ENCODE measurements around the gene SRMS.

Gene SRMS

GRCh38 chr20:63543733-63544132 lies 3.8 kb downstream of the SRMS start:
- peaks cover 0 to under 1% of the 10 kb centered on the region in 2 experiments for H3K4me1 ChIP-seq (ENCODE audit: control insufficient read depth in 1 of 2, insufficient read depth in 1 of 2, low read depth in 1 of 2, low read length in 1 of 2)
- no peak for TF ChIP-seq CTCF (IDR thresholded peaks at IDR 0.05)
- H3K36me3 ChIP-seq: no peaks in the 10 kb centered on the region
- peaks cover 78% of the 10 kb centered on the region for H3K27me3 ChIP-seq
- no peaks in the 10 kb centered on the region for H3K9me3 ChIP-seq
- H3K4me3 ChIP-seq (ENCODE audit: low read depth in 1 of 2, low read length in 1 of 2): no peak overlapping the region
- no peak overlapping the region for H3K27ac ChIP-seq

- Histone ChIP-seq H3K27me3 (peaks cover 75% of the 10 kb centered on the region), H3K36me3 (no peaks in the 10 kb centered on the region), H3K9me3 (no peaks in the 10 kb centered on the region), H3K4me3 (ENCODE audit: low read depth in 1 of 2, low read length in 1 of 2) (no peak overlapping the region), H3K27ac (no peak overlapping the region), H3K4me1 (ENCODE audit: control insufficient read depth in 1 of 2, insufficient read depth in 1 of 2, low read depth in 1 of 2, low read length in 1 of 2) (peaks cover 3 to 7% of the 10 kb centered on the region in 2 experiments)
- TF ChIP-seq CTCF (IDR thresholded peaks at IDR 0.05): no peak
Observed at GRCh38 chr20:63543131-63543530, 4.4 kb downstream of the SRMS start.

- Histone ChIP-seq H3K27me3 (peaks cover 70% of the 10 kb centered on the region), H3K36me3 (no peaks in the 10 kb centered on the region), H3K9me3 (no peaks in the 10 kb centered on the region), H3K4me1 (ENCODE audit: control insufficient read depth in 1 of 2, insufficient read depth in 1 of 2, low read depth in 1 of 2, low read length in 1 of 2) (peaks cover 7 to 11% of the 10 kb centered on the region in 2 experiments), H3K27ac (no peak overlapping the region), H3K4me3 (ENCODE audit: low read depth in 1 of 2, low read length in 1 of 2) (no peak overlapping the region)
- no peak for TF ChIP-seq CTCF (IDR thresholded peaks at IDR 0.05)
Observed at GRCh38 chr20:63542696-63543095, 4.9 kb downstream of the SRMS start.

- no peak overlapping the region for H3K27ac ChIP-seq
- no peak overlapping the region for H3K4me3 ChIP-seq (ENCODE audit: low read depth in 1 of 2, low read length in 1 of 2)
- no peaks in the 10 kb centered on the region for H3K36me3 ChIP-seq
- H3K4me1 ChIP-seq (ENCODE audit: control insufficient read depth in 1 of 2, insufficient read depth in 1 of 2, low read depth in 1 of 2, low read length in 1 of 2): peaks cover 13 to 17% of the 10 kb centered on the region in 2 experiments
- H3K9me3 ChIP-seq: no peaks in the 10 kb centered on the region
- peaks cover 64% of the 10 kb centered on the region for H3K27me3 ChIP-seq
- no peak for TF ChIP-seq CTCF (IDR thresholded peaks at IDR 0.05)
Observed at GRCh38 chr20:63542031-63542559, 5.5 kb downstream of the SRMS start.

GRCh38 chr20:63541371-63541770 lies 6.2 kb downstream of the SRMS start:
- Histone ChIP-seq H3K27me3 (peaks cover 57% of the 10 kb centered on the region), H3K4me3 (ENCODE audit: low read depth in 1 of 2, low read length in 1 of 2) (no peak overlapping the region), H3K27ac (no peak overlapping the region), H3K4me1 (ENCODE audit: control insufficient read depth in 1 of 2, insufficient read depth in 1 of 2, low read depth in 1 of 2, low read length in 1 of 2) (peaks cover 17 to 24% of the 10 kb centered on the region in 2 experiments), H3K36me3 (no peaks in the 10 kb centered on the region), H3K9me3 (no peaks in the 10 kb centered on the region)
- no peak for TF ChIP-seq CTCF (IDR thresholded peaks at IDR 0.05)
